NCI-H1417 (cell line): ENCODE results near the gene ADORA3.

Source experiments
- DNase-seq, 3 experiments: peaks; one replicate each; lab custom pipeline; 2025; lab: John Stamatoyannopoulos, UW

ADORA3 gene

DNA sequence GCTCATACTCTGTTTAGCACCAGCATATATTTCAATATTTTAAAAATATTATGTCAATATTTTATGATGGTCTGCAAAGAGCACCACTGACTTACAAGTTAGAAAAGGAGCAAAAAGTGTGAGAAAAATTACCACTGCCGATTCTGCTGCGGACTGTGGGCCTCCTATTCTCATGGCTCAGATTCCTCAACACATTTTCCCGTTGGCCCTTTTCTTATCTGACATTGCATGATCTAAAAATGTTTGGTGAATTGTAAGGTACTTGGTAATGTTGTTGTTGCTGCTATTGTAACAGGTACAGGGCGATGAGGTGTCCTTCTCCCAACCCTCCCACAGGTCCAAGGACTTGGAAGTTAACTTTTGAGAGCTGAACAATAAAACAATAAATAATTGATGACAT is 28.9 kb downstream of the ADORA3 start:
- no peak for DNase-seq

DNA sequence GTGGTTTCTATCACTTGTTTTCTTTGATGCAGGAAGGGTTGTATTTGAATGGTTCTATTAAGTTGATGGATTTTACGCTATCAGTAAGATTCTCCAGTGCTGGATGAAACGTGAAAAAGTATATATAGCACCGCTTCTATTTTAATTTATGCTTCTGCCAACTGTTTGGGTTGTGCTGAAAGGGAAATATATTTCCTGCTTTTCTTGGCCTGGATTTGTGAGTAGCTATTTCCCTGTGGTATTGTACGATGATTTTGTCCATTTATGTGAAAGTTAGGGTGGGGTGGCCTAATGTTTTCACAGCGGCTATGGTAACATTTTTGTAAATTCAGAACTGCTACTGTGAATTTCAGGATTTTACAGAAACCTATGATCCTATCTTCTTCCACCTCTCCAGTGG is 29.3 kb downstream of the ADORA3 start:
- no peak for DNase-seq

- no peak for DNase-seq
These were observed 31.9 kb downstream of the ADORA3 start for GRCh38 chr1:111471538-111471937.

- no peak for DNase-seq
These were observed 32.4 kb downstream of the ADORA3 start for GRCh38 chr1:111471012-111471411.

DNA sequence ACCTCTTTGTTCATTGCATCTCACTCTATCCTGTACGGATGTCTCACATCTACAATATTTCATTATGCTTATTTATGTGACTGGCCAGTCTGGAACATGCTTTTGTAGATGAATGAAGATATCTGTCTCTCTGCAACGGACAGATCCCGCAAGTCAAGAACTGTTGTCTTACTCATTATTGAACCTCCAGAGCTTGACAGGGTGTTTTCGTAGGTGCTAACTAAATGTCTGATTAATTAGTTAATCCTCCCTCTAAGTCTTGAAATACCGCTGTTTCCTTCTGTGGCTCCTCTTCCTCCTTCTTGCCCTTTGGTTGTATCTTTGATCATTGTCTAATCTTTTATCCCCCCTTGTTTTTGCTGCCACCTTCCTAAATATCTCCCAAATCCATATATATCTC is 32.8 kb downstream of the ADORA3 start:
- no peak for DNase-seq

DNA sequence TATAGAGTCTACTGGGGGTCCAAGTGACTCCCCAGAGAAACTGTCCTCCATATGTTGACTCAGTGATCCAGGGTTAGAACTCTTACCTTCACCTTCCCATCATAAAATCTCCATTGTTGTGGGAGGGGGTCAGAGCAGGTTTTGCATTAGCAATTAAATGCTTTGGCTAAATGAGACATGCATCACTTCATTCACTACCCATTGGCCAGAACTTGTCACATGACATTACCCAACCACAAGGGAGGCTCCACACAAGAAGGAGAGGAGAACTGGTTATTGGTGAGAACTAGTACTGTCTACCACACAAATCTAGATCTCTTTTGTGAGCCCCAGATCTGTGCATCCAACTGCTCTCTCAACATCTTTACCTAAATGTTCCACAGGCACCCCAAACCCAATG is 33.9 kb downstream of the ADORA3 start:
- no peak for DNase-seq

DNA sequence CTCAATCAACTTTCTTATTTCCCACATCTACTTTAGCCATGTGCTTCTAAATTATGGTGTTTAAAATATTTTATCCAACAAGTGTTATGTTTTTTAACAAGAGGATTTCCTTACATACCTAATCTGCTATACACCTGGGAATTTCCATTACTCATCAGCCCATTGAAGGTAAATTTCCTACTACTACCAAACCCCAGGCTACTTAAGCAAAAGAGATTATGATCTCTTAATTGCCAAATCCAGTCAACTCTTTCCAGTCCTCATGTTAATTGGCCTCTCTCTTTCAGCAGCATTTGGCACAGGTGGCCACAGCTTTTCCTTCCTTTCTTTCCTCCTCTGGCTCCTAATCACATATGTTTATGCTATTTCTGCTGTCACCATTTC is 34.7 kb downstream of the ADORA3 start:
- no peak for DNase-seq

GRCh38 chr1:111467865-111468716 is 35.3 kb downstream of the ADORA3 start:
- DNase-seq, result no peak

DNA sequence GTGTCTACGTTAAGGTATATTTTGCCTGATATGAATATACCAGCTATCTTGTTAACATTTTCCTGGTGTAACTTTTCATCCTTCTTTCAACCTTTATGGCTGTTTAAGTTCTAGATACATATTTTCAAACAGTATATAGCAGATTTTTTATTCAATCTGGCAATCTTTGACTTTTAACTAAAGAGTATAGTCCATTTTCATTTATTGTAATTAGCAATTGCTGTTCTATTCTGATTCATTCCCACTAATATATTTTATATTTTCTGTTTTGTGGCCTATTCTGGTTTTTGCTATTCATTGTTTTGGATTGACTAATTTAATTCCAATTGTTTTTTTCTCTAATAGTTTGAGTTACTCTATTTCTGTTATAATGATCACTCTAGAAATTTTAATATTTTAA is 37.0 kb downstream of the ADORA3 start:
- no peak for DNase-seq

DNA sequence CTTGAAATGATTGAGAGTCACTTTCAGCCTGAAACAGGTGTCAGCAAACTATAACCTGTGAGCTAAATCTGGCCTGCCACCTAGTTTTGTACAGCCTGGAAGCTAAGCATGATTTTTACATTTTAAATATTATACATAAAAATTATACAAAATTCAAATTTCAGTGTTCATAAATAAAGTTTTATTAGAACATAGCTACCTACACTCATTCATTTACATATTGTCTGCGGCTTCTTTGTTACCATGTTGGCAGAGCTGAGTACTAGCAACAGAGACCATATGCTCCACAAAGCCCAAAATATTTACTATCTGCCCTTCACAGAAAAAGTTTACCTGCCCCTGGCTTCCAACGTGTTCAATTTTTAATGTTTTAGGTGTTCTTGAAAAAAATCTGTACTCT is 37.7 kb downstream of the ADORA3 start:
- DNase-seq, result no peak

- DNase-seq, result no peak
These were observed 40.3 kb downstream of the ADORA3 start for GRCh38 chr1:111463029-111463683.

DNA sequence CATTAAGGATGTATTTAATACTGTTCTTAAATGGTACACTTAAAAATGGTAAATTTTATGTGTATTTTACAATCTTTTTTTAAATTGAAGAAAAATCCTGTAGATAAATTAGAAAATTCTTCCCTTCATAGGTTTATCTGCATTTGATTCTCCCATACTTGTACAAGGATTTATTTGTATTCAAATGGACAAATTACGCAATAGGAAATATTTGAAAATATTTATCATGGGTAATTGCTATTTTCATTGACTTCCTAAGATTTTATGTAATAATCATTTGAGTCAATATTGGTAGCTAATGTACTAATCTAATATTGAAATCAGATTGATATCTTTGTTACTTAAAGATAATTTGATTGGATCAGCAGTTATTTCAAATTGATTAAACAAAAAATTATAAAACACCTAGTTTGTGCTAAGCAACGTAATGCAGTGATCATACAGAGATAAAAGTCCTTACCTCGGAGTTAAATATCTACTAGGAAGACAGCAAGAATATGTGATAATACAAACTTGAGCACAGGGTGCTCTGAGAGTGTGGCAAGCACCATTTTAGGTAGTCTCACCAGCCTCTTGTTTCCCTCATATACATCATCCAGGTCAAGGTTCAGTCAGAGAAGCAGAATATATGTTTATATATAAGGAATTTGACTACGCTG is 40.9 kb downstream of the ADORA3 start:
- no peak for DNase-seq

DNA sequence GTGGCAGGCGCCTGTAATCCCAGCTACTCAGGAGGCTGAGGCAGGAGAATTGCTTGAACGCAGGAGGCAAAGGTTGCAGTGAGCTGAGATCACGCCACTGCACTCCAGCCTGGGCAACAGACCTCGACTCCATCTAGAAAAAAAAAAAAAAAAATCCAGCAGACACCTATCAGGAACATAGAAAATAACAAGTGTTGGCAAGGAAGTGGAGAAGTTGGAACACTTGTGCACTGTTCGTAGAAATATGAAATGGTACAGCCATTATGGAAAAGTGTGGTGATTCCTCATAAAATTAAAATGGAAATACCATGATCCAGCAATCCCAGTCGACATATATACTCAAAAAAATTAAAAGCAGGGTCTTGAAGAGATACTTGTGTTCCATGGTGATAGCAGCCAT is 41.7 kb downstream of the ADORA3 start:
- no peak for DNase-seq

DNA sequence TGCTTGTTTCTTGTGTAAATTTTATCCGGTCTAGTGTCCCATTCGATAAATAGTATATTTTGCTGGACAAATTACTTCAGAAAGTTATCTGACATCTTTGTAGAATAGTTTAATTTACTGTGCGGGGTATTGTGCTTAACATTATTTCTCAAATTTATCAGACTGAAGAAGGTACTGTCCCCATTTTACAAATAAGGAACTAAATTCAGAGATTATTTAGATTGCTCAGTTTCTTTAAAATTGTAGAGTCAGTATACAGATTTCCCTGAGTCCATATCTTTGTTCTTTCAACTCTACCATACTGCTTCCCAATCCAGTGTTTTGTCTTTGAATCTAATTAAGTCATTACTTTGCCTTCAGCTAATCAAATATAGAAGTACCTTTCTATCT is 47.8 kb downstream of the ADORA3 start:
- DNase-seq, result no peak

DNA sequence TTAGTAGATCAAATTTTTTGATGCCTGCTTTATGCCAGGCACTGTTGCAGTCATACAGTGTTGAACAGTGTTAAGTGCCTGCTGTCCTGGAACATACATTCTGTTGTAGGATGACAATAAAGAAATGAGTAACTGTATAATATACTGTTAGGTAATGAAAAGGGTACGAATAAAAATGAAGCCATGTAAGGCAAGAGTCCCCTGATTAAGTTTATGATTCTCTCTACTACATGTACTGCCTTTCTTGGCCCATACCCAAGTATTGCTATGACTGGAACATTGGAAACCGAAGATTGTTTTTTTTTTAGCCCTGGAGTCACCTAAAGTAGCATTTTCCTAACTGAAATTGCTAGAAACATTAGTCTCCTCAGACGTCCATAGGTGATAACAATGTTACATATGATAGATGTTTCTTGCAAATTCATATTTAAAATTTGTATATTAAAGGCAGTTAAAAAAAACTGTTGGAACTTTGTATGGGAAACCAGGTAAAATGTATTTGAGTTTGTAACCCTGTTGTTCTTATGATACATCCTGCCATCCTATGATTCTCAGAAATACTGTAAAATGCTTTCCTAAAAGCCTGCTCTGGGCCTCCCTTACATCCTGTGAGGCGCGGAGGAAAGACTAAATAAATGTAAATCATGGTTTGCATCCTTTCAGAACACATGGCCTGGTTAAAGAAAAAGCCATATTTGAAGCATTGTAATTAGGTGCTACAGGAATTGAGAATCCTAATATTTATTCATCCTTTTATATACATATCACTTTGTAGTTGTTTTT is 48.4 kb downstream of the ADORA3 start:
- no peak for DNase-seq

GRCh38 chr1:111453706-111454105 is 49.7 kb downstream of the ADORA3 start:
- no peak for DNase-seq

GRCh38 chr1:111452581-111452980 is 50.9 kb downstream of the ADORA3 start:
- DNase-seq, result no peak

DNA sequence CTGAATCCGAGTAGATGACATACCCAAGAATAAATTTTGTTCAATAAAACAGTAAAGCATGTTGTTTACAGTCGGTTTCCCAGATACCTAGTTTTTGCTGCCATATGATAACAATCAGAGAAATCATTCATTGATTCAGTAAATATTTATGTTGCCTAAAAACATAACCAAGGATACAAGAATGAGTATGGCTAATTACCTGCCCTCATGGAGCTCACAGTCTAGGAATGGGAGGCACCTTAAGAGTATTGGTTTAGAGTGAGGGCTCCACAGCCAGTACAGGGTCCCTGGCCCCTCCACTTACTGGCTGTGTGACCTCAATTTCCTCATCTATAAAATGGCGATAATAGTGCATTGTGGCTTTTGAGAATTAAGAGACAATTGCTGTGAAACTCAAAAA is 53.2 kb downstream of the ADORA3 start:
- no peak for DNase-seq

DNA sequence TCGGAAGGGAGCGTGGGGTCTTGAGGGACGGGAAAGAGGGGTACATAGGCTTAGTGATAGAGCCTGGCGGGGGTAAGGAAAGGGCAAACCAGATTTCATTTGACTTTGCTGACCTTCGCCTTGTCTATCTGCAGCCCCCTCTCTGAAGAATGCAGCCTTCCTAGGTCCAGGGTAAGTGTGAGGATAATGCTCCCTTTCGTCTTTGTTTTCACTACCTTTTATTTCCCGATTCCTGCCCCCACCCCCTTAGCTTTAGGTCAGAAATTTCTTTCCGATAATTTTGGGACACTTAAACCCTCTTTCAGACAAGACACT is 53.8 kb downstream of the ADORA3 start:
- DNase-seq, result no peak
